GM19452 (cell line): ENCODE results near the gene NXPH1.

Experiments used
- ATAC-seq: cut with Tn5 transposase; IDR thresholded peaks from one replicate; pipeline ENCODE4 v1.9.1; 2021; ENCODE audit not compliant: unreplicated experiment

NXPH1 gene

DNA sequence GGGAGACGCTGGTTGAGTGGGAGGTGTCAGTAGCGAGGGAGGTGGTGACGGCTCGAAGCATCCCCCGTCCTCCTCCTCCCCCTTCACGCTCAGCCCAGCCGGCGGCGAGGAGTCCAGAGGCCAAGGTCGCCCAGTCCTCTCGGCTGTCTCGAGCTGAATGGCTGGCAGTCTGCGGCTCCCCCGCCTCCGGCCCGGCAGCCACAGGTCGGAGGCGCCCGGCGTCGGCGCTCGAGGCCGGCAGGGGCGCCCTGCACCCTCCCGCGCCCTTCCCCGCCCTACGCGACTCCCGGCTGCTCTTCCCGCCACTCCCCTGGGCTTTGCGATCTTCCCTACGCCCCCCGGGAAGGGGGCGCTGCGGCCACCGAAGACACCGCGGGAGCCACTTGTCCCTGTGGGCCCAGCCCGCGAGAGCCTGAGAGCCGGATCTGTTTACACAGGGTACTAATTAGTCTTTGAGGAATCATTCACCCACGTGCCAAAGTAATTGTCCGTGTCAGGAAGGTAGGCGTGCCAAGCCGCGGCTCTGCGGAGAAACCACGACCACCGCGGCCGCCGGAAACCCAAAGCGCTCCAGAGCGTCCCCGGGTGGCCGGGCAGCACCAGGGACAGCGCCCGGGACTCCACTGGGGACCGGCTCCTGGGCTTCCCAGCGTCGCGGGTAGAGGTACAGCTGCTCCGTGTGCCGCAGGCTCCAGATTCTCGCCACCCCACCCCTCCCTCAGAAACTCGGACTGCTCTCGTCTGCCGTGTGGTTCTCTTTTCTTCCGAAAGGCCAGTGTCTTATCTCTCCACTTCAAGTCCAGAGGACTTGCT is at the start of gene NXPH1:
TSS of gene NXPH1 (plus strand) at position 133 of the 813 bp plus-strand sequence.
- ATAC-seq: no peak

DNA sequence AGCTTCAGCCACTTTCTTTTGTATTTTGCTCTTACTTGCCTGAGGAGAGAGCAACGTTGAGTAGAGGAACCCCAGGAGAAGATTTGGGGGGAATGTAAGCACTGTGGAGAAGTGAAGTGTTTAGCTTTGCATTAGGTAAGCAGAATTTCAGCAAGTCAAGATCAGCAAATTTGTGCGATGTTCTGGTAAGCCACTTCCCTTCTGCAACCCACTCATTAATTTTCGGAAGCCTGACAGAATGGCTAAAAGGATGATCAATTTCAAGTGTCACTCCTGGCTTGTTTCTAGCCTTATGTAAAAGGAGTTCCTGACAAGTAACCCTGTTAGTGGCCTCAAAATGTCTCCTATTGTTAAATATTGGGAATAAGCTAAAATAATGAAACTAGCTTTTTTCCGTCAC is 48.5 kb upstream of the NXPH1 start:
- peak; percentile 33 for ATAC-seq

DNA sequence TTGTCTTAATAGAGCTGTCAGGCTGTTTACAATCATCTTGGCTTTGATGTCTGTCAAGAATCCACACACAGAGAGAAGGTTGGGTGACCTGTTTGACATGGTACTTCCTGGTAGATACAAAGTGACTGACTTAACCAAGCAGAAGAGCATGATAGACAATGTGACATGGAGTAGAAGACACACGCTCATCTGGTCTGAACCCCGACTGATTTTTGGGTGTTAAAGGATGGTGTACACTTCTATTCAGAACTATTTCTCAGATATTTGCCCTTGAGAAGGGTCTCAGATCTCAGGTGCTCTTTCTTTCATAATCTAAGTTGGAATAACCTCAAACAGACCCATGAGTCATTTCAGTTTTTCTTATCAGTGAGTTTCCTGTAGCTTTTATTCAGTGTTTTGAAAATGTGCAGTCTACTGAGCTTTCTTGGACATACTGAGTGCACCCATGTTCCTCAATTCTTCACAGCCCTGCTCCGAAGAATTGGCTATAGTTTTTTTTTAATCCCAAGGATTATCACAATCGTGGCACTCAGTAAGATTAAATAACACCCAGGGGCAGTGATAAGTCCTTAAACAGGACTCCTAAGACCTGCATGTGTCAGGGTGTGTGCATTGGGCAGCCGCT is 46.4 kb upstream of the NXPH1 start:
- ATAC-seq: peak; percentile 72

DNA sequence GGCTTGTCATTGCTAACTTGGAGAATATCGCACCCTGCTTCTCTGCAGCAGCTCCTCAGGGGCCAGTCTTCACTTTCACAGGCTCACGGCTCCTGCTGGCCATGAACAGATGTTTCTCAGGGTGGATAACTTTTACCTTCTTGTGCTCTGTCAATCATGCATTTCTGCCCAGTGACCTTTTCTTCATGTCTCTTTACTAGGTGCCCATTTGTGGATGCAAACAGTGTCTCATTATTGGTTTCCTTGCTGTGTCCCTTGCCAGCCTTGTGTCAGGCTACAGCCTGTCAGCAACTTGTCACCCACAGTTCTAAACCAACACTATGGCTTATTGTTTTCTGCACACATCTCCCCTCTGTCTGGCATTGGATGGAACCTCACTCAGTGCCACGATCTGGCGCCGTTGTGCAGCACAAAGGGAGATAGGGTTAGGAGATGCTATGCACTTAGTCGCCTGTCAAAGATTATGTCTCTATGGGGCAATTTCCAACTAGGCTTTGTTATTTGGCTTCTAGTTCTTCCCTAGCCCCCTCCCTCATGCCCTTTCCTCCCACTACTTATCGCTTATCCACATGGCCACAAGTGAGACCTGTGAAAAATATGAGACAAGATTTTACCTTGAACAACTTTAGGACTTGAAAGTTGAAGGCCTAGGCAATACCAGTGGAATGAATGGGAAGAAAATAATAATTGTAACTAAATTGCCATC is 45.7 kb upstream of the NXPH1 start:
- peak; percentile 57 for ATAC-seq

DNA sequence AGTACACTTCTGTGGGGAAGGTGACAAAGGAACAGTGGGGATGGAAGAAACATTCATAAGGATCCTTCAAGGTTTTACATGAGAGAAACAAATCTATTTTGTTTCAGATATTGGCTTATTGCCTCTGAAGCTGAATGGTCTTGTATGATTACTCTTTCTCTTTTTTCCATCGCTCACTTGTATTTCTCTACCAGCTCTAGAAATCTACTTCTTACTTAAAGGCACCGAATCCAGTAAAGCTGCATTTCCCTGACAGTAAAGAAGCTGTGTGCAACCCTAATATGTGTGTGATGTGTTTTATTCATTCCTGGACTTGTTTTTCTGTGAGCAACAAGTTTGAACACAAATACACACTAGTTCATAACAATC is 45.2 kb upstream of the NXPH1 start:
- no peak for ATAC-seq

DNA sequence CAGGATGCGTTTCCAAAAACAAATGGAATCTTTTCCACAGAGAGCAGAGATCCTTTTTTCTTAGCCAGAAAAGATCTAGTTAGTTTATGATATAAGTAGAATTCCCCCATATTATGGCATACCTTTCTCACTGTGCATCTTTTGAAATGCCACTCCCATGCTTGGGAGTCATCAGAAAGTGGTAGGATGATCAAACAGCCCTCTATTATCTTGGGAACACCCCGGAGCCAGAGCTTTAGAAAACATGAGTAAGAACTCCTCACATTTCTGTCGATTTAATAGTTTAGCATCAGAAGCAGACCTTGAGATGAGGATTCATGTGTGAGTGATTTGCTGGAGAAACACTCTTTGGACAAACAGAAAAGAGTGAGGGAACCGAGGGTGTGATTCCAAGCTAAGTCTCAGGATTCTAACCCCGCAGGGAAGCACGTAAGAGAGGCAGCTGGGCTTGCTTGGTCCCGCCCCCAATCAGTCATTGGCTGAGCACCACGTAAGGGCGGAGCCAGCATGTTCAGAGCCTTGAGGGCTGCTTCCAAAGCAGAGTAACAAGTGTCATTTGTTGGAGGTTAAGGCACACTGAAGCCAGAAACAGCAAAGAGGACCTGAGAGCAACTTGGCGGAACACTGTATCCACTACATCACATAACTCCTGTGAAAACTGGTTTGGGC is 43.7 kb upstream of the NXPH1 start:
- no peak for ATAC-seq

DNA sequence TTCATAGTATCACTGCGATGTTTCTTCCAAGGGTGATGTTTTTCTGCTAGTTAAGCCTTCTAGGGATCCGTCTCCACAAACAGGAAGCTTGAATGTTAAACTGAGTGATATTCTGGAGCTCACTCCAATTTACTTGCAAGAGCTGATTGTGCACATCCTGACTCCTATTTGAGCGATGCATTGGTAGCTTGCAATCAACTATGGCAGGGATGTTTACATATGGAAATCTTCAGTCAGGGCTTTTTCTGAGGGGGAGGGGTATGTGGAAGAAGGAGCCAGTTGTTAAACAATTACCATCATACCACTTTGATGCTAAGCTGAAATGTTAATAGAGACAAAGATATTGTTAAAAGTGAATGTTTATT is 43.2 kb upstream of the NXPH1 start:
- ATAC-seq: no peak

DNA sequence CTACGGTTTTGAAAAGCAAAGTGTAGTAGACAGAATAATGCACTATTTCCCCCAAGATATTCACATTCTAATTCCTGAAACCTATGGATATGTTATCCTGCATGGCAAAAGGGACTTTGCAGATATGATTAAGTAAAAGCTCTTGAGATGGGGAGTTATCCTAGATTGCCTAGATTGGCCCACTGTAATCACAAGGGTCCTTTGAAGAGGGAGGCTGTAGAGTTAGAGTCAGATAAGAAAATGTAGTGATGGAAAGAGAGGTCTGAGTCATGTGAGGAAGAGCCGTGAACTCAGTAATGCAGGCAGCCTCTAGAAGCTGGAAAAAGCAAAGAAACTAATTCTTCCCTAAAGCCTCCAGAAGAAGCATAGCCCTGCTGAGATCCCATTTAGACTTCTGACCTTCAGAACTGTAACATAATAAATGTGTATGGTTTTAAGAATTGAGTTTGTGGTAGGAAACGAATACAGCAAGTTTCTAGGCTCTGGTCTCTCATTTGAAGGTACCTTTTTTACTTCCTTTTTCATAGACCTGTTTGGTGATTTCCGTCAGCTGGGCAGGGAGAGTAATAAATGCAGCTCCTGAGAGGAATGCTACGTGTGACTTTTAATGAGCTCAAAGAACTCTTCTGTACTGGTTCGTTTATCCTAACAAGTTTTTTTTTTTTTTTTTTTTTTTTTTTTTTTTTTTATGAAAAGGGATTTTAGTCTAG is 41.9 kb upstream of the NXPH1 start:
- no peak for ATAC-seq

DNA sequence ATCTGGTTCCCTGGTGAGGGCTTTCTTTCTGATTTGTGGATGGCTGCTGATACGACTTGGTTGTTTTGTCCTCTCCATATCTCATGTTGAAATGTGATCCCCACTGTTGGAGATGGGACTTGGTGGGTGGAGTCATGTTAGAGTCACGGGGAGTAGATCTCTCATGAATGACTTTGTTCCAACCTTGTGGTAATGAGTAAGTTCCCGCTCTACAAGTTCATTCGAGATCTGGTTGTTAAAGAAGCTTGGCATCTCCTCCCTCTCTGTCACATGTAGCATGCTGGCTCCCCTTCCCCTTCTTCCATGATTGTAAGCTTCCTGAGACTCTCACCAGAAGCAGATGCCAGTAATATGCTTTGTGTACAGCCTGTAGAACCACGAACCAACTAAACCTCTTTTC is 37.1 kb upstream of the NXPH1 start:
- no peak for ATAC-seq

DNA sequence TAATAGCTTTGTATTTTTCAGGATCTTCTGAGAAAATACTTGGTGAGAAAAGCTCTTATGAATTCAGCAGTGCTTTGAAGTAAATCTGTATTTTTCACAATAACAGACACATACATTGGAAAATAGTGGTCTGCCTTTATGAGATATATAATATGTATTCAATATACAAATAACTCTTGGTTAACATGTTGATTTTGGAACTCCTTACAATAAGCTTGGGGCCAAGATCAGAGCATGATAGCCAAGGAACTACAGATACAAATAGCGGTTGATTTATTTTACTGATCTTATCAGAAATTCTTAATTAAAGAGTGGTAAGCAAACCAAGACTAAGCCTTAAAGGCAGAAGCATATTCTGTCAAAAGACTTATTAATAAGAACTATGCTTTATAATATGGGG is 24.5 kb upstream of the NXPH1 start:
- ATAC-seq: no peak

DNA sequence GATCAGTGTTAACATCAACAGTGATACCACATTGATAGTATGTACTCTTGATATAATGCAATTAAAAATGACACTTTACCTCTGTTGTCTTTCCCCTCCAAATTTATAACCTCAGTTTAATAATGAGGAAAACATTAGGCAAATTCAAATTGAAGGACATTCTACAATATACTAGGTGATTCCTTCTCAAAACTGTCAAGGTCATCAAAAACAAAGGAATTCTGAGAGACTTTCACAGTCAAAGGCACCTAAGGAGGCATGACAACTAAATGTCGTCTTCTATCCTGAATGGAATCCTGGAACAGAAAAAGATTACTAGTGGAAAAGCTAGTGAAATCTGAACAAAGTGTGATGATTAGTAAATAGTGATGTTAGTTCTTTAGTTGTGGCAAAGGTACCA is 22.3 kb upstream of the NXPH1 start:
- no peak for ATAC-seq

DNA sequence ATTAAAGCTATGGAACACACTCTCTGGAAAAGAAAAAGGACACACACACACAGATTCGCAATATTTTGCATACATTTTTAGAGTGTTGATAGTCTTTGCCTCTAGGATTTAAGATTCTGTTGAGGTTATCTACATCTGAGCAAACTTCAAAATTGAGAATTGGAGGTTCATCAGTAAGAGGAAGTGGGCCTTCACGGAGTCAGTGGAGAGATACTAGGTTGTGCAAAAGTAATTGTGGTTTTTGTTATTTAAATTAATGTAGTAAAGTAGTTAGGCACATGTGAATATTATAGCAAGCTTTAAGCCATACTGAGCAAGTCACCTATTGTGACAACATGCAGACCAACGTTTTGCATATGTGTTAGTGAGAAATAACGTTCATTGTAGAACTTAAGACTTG is 19.8 kb upstream of the NXPH1 start:
- no peak for ATAC-seq

DNA sequence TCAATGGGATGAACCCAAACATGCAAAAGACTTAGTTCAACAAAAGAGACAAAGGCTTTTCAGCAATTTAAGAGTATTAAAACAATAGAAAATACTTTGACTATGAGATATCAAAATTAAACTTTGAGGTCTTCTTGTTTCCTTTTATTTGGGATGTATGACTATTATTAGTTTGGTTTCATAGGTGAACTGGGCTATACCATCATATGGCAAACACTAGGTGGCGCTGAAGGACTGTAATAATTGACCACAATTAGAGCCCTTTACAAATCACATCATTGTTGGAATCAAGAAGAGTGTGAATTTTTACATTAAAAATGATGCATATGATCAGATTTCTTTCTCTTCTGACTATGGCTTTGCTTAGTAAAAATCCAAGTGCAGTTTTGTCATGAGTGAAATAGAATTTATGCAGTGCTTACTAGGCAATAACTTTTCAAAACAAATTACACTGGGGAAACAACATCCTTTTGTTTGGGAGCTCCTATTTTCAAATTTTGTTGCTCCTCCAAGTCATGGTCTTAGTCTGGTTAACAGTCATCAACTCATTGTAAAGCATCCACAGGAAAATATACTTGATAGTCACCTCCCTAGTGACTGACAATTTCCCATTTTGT is 14.7 kb upstream of the NXPH1 start:
- ATAC-seq: peak; percentile 82

DNA sequence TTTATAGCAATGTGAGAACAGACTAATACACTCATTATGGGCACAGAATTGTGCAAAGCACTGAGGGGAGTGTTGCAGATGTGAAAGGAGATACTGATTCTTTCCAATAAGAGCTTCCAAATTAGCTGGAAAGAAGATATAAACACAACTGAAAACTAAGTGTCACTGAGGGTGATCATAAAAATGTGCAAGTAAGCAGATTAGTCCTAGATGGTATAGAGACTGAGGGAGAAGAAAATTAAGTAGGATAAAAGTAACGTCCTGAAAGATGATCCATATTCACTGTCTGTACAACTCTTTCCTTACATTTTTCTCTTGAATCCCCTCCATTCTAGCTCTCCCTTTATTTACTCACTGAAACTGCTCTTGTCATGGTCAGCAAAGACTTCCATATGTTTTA is 11.2 kb upstream of the NXPH1 start:
- no peak for ATAC-seq

DNA sequence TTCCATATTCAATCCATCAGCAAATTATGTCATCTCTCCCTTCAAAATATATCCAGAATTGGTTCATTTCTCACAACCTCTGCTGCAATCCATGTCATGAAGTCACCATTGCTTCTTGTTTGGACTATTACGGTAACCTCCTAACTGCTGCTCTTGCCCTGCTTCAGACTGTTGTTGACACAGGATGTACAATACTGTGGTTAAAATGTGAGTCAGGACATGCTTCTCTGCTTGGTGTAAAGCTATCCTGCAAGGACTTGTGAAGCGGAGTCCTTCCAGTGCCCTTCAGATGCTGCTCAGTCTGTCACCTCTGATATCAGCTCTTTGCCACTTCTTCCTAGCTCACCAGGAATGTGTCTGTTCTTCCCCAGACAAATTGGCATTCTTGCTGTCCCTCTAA is 10.4 kb upstream of the NXPH1 start:
- no peak for ATAC-seq

DNA sequence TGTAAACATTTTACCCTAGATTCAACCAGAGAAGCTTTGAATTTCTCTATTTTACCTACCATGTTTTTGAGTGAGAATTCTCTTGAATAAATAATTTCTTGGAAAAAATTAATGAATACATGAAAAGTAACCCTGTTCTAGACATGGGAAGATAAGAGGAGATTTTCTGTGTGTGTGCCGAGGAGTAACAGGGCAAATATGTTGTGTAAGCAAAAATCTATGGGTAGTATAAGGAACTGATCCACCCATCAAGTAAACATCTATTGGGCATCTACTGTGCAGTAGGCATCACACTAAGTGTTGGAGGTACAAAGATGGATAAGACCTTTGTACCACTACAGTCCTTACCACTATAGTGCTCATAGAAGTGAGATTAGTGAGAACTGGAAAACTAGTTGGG is 8.2 kb upstream of the NXPH1 start:
- no peak for ATAC-seq

DNA sequence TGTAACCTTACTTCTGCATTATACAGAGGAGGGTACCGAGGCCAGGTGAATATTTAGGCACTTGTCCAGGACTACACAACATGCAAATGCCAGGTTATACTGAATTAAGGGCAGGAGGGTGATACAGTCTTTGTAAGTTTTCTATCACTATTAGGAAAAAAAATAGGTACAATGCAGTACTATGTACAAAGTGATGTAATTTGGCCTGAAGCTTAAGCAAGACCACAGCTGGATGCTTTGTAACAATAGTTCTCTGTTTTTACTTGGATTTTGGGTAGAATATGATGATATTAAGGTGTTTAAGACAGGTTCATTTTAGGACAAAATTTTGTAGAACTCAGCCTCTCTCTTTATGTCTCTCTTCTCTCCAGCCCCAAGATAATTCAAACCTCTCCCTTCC is 2.8 kb upstream of the NXPH1 start:
- no peak for ATAC-seq

DNA sequence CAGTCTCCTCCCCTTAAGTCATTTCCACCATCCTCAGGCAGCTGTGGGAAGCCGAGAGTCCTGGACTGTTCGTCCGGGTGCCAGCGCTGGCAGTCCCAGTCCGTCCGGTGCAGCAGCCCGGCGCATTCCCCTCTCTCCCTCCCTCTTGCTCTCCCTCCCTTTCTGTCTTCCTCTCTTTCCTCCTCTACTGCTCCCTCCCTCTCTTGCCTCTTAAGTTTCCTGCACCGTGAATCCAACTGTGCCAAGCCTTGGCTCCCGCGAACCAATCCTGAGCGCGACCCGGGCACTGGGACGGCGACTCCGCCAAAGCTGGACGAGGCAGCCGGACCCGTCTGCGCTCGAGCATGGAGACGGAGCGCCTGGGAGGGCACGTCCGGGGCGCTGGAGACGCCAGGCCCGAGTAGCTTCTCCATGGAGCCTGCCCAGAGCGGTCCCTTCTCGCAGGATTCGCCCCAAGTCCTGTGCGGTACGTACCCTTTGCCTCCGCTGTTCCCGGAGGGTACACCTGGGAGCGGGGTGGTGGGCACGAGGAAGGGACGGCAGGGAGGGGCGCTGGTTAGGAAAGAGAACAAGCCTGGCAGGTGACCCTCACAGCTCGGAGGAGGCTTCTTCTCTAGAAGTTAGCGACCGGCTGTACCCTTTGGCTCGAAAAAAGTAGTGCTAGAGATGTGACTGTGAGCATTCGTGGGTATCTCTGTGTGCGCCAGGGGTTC is 1.0 kb downstream of the NXPH1 start:
- no peak for ATAC-seq

DNA sequence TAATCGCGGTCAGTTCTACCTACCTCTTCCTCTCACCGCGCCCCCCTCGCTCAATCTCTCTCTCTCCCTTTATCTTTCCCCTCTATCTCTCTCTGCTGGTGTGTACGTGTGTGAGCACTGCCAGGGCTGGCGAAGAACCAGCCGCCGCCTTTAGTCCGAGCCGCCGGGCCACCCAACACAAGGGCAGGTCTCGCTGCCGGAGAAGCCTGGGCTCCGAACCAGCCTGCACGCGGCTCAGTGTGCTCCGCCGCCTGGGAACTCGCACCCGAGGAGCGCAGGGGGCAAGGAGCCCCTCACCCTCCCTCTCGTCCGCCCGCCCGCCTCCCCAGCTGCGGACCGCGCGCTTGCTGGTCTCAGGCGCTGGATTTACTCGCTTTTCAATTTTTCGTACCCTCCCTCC is 1.7 kb downstream of the NXPH1 start:
- ATAC-seq: no peak
